GM23248 (cell line): ENCODE results near the gene KRT13.

Experiments used
- EZH2 ChIP-seq: fragments of 200-600 bp; sonication (generic); IDR thresholded peaks from 2 replicates; pipeline ENCODE4 v1.6.1; 2018; ENCODE audit warnings: antibody characterized with exemption, mild to moderate bottlenecking; ENCODE audit not compliant: insufficient read depth, poor library complexity, severe bottlenecking
- EZH2phosphoT487 ChIP-seq: fragments of 200-600 bp; sonication (generic); IDR thresholded peaks from 2 replicates; pipeline ENCODE4 v1.6.1; 2018; ENCODE audit warnings: antibody characterized with exemption, moderate library complexity, mild to moderate bottlenecking, low read depth; ENCODE audit not compliant: insufficient read depth

GRCh38 chr17:41483531-41483930 is 21.9 kb downstream of the KRT13 start:
- TF ChIP-seq EZH2 (no peak), EZH2phosphoT487 (no peak)
